NCI-H226 (cell line): ENCODE results near the gene TMEM51.
"Not testable (repeated sequence)": the region's sequence is repeated elsewhere in the genome, so short reads cannot be mapped to it uniquely, and the experiment has no call there.

Experiments used
- DNase-seq: peaks from one replicate; pipeline ENCODE4 v3.0.0-alpha.2; 2015

The TMEM51 gene

GRCh38 chr1:15155888-15156741 lies 2.6 kb downstream of the TMEM51 start:
- DNase-seq, result no peak

GRCh38 chr1:15156807-15157380 lies 3.3 kb downstream of the TMEM51 start:
- no peak for DNase-seq

DNA sequence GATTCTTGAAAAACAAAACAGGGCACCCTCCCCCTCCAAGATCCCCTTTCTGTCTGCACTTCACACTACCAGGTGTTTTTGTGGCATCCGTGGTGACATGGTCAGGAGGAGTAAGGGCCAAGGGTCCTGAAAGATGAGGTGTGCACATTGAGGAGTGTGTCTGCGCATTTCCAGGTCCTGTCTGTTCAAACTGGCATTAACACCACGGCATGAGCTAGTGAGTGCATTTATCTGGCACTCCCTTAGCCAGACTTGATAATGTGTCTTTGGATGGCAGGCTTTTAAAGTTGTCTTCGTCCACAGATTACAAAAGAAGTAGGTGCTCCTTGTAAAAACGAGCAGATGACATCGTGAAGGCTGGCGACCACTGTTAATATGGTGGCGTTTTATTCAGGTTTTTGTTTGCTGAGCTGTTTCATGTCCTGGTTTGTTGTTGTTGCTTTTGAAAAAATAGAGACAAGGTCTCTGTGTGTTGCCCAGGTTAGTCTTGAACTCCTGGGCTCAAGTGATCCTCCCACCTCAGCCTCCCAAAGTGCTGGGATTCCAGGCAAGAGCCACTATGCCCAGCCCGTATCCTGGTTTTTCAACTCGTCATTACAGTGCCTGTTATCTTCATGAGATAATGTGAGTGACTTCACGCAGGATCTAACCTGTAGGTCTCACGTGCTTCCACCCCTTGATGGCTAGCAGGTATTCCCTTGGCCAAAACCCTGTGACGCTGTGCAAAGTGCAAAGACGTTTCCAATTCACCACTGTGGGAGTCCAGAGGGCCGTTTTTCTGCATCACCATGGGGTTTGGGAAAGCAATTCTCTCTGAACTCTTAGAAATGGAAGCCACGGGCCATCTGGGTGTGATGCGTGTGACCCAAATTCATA lies 4.2 kb downstream of the TMEM51 start:
- no peak for DNase-seq

DNA sequence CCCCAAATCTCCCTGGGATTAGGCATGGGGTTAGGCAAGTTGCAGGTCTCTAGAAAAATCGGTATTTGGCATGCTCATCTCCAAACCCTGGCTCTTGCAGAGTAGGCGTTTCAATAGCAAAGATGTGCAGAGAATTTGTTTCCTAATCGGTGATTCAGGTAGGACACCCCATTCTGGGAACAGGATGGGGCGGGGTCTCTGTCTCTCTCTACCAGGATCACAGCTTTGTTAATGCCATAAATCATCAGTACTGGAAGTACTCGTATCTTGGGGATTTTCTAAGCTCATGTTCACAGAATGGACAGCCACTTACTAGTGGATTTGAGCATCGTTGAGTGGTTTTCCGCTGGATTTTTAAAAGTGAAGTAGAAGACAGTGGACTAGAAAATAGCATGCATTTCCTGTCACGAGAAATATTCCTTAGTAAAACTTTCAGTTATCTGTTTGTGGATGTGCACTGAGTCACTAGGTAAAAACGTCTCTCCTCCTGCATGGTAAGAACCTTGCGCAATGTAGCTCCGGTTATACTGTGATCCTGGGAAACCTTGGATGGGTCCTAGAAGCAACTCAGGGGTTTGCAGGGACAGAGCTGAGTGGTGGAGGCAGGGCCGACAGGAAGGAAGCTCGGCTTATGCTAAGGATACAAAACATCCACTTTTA lies 5.1 kb downstream of the TMEM51 start:
- peak; percentile 90 for DNase-seq

GRCh38 chr1:15159166-15159555 lies 5.6 kb downstream of the TMEM51 start:
- no peak for DNase-seq

DNA sequence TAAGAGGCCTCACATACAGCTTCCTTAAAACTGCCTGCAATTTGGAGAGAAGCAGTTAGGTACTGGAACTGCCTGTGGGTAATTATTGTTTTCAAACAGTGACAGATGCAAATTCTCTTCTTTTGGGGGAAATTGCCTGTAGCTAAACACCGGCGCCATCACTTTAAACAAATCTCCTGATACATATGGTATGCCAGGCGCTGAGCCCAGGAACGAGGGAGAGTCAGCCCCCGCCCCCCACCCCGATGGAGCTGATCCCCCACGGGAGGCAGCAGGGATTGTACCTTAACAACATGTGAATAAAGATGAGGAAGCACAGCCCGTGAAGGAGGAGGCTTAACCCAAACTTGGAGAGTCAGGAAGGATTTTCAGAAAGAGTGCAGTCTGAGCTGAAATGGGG lies 7.1 kb downstream of the TMEM51 start:
- no peak for DNase-seq

GRCh38 chr1:15167386-15167785 lies 13.8 kb downstream of the TMEM51 start:
- no peak for DNase-seq

- peak; percentile 95 for DNase-seq
These were observed 14.9 kb downstream of the TMEM51 start for GRCh38 chr1:15168479-15168878.

- DNase-seq, result peak; percentile 43
These were observed 16.5 kb downstream of the TMEM51 start for GRCh38 chr1:15170071-15170470.

DNA sequence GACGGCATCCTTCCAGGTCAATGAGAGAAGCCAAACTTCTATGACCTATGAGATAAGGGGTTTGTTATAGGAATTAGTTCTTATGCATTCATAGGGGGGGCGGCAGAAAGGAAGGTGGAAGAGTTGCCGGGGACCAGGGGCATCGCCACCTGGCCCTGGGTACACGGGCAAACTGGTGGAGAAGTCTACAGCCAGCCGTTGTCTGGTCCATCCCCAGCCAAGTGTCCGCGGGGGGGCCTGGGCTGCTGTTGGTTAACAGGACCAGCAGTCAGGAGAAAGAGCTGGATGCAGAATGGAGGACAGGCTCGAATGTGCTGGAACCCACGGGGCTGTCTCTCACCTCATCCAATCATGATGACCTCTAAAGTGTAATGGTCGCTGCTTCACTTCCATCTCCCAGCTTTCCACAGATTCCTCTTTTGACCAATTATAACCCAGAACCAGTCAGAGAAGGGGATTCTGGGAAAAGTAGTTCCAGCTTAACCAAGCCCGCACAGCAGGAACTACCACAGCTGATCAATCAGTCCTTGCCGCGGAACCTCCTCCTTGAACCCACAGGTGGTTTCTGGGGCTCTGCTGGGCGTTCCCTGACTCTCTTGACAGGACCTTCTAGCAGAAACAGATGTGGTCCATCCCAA lies 17.8 kb downstream of the TMEM51 start:
- no peak for DNase-seq

DNA sequence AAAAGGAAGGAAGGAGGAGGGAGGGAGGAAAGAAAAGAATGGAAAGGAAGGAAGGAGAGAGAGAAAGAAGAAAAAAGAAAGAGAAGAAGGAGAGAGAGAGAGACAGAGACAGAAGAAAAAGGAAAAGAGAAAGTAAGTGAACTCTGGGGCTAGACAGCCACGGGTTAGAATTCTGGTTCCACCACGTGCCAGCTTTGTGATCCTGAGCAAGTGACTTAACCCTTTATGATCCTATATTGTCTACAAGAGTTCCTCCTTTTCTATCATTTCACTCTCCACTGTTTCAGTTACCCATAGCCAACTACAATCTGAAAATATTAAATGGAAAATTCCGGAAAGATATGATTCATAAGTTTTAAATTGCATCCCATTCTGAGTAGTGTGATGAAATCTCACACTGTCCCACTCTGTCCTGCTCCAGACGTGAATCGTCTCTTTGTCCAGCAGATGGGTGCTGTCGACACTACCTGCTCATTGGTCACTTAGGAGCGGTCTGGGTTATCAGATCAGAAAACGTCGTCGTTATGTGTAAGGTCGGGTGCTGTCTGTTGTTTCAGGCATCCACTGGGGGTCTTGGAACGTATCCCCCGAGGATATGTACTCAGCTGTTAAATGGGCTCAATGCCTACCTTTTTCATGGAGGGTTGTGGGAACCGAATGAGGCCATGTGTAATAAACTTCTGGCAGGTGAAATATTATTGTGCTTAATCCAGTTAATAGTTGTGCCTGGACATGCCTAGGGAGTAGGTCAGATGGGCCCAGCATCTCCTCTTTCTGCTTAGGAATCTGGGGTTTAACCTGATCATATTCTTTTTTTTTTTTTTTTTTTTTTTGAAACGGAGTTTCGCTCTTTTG lies 19.1 kb downstream of the TMEM51 start:
- DNase-seq, result no peak

- DNase-seq, result no peak
These were observed 20.5 kb downstream of the TMEM51 start for GRCh38 chr1:15173863-15174614.

DNA sequence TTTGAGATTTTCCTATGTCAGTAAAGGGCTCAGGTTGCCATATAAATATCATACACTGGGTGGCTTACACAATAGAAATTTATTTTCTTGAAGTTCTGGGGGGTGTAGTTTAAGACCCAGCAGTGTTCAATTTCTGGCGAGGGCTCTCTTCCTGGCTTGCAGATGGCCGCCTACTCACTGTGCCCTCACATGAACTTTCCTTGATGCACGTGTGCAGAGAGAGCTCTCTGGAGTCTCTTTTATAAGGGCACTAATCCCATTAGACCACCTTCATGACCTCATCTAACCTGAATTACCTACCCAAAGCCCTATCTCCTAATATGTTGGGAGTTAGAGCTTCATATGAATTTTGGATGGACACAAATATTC lies 21.1 kb downstream of the TMEM51 start:
- DNase-seq, result no peak

GRCh38 chr1:15175324-15176094 lies 22.0 kb downstream of the TMEM51 start:
- DNase-seq, result not testable (repeated sequence)

DNA sequence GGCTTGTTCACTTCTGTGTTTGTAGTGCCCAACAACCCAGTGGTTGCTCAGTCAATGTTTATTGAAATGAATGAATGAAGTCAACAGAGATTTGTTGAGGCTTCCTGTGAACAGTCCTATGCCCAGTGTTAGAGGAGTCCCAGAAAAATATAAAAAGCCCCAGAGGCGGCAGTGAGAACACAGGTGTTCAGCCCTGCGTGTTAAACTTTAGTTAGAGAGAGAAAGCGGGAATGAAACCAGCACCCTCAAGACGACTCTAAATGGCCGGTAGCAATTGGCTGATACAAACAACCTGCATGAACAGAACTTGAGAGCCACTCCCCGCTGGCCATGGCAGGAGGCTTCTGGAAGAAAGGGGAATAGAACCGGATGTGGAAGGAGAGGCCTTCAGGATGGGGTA lies 22.6 kb downstream of the TMEM51 start:
- no peak for DNase-seq

- no peak for DNase-seq
These were observed 23.5 kb downstream of the TMEM51 start for GRCh38 chr1:15176898-15177665.

- DNase-seq, result no peak
These were observed 24.2 kb downstream of the TMEM51 start for GRCh38 chr1:15177710-15178166.

- peak; percentile 93 for DNase-seq
These were observed 25.3 kb downstream of the TMEM51 start for GRCh38 chr1:15178571-15179484.
